Glomerular endothelial cell (primary cell): ENCODE data around the gene KIF21B. TPM values are rescaled to one million over a fixed set of nuclear protein-coding genes. Genes with fewer than 3 reads are reported as not detected.

ENCODE experiments used
- DNase-seq: peaks from one replicate; pipeline ENCODE4 v3.0.0-alpha.2; 2011; ENCODE audit warnings: low read depth, low spot score; ENCODE audit errors: extremely low read depth
- total RNA-seq: library from RNA; depleted of rRNA; stranded (reverse); fragments of >200 nt; gene quantifications from 2 replicates; pipeline ENCODE4 v1.2.3, GENCODE V29; 2015

Gene KIF21B
- total RNA-seq, 1 donor from 2014 or later, result 3.8 TPM

- no peak for DNase-seq
Observed at GRCh38 chr1:201002510-201002909, 21.0 kb downstream of the KIF21B start.

- no peak for DNase-seq
Observed at GRCh38 chr1:201001962-201002361, 21.6 kb downstream of the KIF21B start.

- no peak for DNase-seq
Observed at GRCh38 chr1:201000391-201000790, 23.1 kb downstream of the KIF21B start.

- no peak for DNase-seq
Observed at GRCh38 chr1:200999667-201000066, 23.8 kb downstream of the KIF21B start.

GRCh38 chr1:200998323-200998722 lies 25.2 kb downstream of the KIF21B start:
- no peak for DNase-seq

GRCh38 chr1:200992382-200993048 lies 31.0 kb downstream of the KIF21B start:
- no peak for DNase-seq

GRCh38 chr1:200991097-200991614 lies 32.4 kb downstream of the KIF21B start:
- no peak for DNase-seq

GRCh38 chr1:200990114-200990513 lies 33.4 kb downstream of the KIF21B start:
- DNase-seq, result no peak

GRCh38 chr1:200989337-200989736 lies 34.2 kb downstream of the KIF21B start:
- no peak for DNase-seq

- DNase-seq, result no peak
Observed at GRCh38 chr1:200988693-200989092, 34.8 kb downstream of the KIF21B start.

GRCh38 chr1:200985481-200985880 lies 38.0 kb downstream of the KIF21B start:
- no peak for DNase-seq

GRCh38 chr1:200983035-200983561 lies 40.4 kb downstream of the KIF21B start:
- DNase-seq, result no peak

- no peak for DNase-seq
Observed at GRCh38 chr1:200982071-200982945, 41.2 kb downstream of the KIF21B start.

- DNase-seq, result no peak
Observed at GRCh38 chr1:200981278-200981677, 42.2 kb downstream of the KIF21B start.

GRCh38 chr1:200980873-200981272 lies 42.6 kb downstream of the KIF21B start:
- DNase-seq, result no peak

GRCh38 chr1:200980452-200980772 lies 43.1 kb downstream of the KIF21B start:
- DNase-seq, result no peak

GRCh38 chr1:200979574-200980451 lies 43.7 kb downstream of the KIF21B start:
- DNase-seq, result no peak

GRCh38 chr1:200977071-200977754 lies 46.3 kb downstream of the KIF21B start:
- no peak for DNase-seq

GRCh38 chr1:200976634-200977033 lies 46.9 kb downstream of the KIF21B start:
- DNase-seq, result no peak

- no peak for DNase-seq
Observed at GRCh38 chr1:200975458-200975857, 48.1 kb downstream of the KIF21B start.
